Activated naive CD8-positive, alpha-beta T cell (primary cell): ENCODE data around the gene RPS6KA3.

ENCODE experiments used
- H3K27ac Mint-ChIP-seq: one replicate; pipeline ENCODE4 v1.8.0; 2021; ENCODE audit warnings: mixed read lengths
- H3K27me3 Mint-ChIP-seq: one replicate; pipeline ENCODE4 v1.8.0; 2021; ENCODE audit warnings: mixed read lengths
- H3K36me3 Mint-ChIP-seq: one replicate; pipeline ENCODE4 v1.8.0; 2021; ENCODE audit warnings: mixed read lengths
- H3K4me1 Mint-ChIP-seq: one replicate; pipeline ENCODE4 v1.8.0; 2021; ENCODE audit warnings: low read depth, mixed read lengths
- H3K4me3 Mint-ChIP-seq: one replicate; pipeline ENCODE4 v1.8.0; 2021; ENCODE audit warnings: mild to moderate bottlenecking, mixed read lengths
- H3K9me3 Mint-ChIP-seq: one replicate; pipeline ENCODE4 v1.8.0; 2021; ENCODE audit warnings: low read depth, mixed read lengths

The RPS6KA3 gene

GRCh38 chrX:20248592-20249192, 18.0 kb downstream of the RPS6KA3 start:
- Mint-ChIP-seq H3K9me3 (no peaks in the 10 kb centered on the region), H3K4me1 (peaks cover 39% of the 10 kb centered on the region), H3K36me3 (no peaks in the 10 kb centered on the region), H3K27me3 (no peaks in the 10 kb centered on the region), H3K4me3 (no peak overlapping the region), H3K27ac (peak overlapping the region; percentile 79)

GRCh38 chrX:20244931-20245330, 21.8 kb downstream of the RPS6KA3 start:
- Mint-ChIP-seq H3K4me1 (peaks cover 37% of the 10 kb centered on the region), H3K9me3 (no peaks in the 10 kb centered on the region), H3K27me3 (no peaks in the 10 kb centered on the region), H3K36me3 (peaks cover 2% of the 10 kb centered on the region), H3K4me3 (no peak overlapping the region), H3K27ac (no peak overlapping the region)

DNA sequence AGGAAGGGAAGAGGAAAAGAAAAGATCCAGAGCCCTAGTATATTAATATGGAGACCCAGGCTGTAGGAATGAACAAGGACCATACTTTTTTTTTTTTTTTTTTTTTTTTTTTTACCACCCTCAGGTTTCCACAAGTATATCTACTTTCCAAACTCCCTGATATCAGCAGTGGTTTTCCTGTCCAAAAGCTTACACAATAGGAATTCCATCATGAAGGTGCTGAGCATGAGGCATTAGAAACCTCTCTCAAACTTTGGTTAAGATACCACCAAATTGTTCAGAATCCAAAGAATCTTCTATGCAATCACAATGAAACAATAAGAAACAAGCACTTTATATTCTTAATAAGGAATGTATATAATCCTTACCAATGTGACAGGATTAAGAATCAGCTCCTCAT, 26.5 kb downstream of the RPS6KA3 start:
- Mint-ChIP-seq H3K27me3 (no peaks in the 10 kb centered on the region), H3K4me3 (no peak overlapping the region), H3K9me3 (no peaks in the 10 kb centered on the region), H3K36me3 (peaks cover 14% of the 10 kb centered on the region), H3K27ac (no peak overlapping the region), H3K4me1 (peaks cover 43% of the 10 kb centered on the region)

DNA sequence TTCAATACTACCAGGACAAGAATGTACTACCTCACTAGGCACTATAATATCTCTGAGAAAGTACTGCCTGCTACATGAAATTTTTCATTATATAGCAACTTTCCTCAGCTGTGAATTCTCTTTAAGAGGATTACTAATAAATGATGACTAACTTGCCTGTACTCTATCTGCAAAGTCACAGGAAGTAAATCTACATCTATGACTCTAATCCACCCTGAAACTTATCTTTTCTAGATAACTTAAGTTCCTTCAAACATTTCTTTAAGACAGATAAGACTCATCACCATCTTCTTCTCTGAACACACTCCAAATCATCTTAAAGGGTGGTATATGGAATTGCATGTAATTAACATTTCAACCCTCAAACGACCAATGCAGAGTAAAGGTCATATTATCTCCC, 28.8 kb downstream of the RPS6KA3 start:
- peak overlapping the region; percentile 72 for H3K27ac Mint-ChIP-seq
- peak overlapping the region; percentile 23 for H3K4me3 Mint-ChIP-seq
- no peaks in the 10 kb centered on the region for H3K9me3 Mint-ChIP-seq
- no peaks in the 10 kb centered on the region for H3K27me3 Mint-ChIP-seq
- H3K36me3 Mint-ChIP-seq, result peaks cover 16% of the 10 kb centered on the region
- H3K4me1 Mint-ChIP-seq, result peaks cover 47% of the 10 kb centered on the region

- peaks cover 38% of the 10 kb centered on the region for H3K4me1 Mint-ChIP-seq
- H3K4me3 Mint-ChIP-seq, result no peak overlapping the region
- H3K27ac Mint-ChIP-seq, result no peak overlapping the region
- H3K36me3 Mint-ChIP-seq, result peaks cover 16% of the 10 kb centered on the region
- H3K27me3 Mint-ChIP-seq, result no peaks in the 10 kb centered on the region
- H3K9me3 Mint-ChIP-seq, result no peaks in the 10 kb centered on the region
Observed at GRCh38 chrX:20235755-20236154, 31.0 kb downstream of the RPS6KA3 start.

DNA sequence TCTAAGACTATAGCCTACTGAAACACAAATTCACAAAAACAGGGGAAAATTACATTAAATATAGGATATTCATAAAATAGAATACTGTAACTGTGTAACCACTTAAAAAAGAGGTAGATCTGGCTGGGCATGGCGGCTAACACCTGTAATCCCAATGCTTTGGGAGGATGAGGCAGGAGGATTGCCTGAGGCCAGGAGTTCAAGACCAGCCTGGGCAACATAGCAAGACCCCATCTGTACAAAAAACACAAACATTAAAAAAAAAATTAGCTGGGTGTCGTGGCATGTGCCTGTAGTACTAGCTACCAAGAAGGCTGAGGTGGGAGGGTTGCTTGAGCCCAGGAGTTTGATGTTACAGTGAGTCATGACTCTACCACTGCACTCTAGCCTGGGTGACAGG, 33.4 kb downstream of the RPS6KA3 start:
- H3K27me3 Mint-ChIP-seq, result no peaks in the 10 kb centered on the region
- H3K27ac Mint-ChIP-seq, result no peak overlapping the region
- no peaks in the 10 kb centered on the region for H3K9me3 Mint-ChIP-seq
- H3K36me3 Mint-ChIP-seq, result peaks cover 22% of the 10 kb centered on the region
- peaks cover 37% of the 10 kb centered on the region for H3K4me1 Mint-ChIP-seq
- H3K4me3 Mint-ChIP-seq, result no peak overlapping the region

GRCh38 chrX:20231598-20231997, 35.1 kb downstream of the RPS6KA3 start:
- Mint-ChIP-seq H3K4me1 (peaks cover 33% of the 10 kb centered on the region), H3K27ac (no peak overlapping the region), H3K36me3 (peaks cover 17% of the 10 kb centered on the region), H3K27me3 (no peaks in the 10 kb centered on the region), H3K9me3 (no peaks in the 10 kb centered on the region), H3K4me3 (no peak overlapping the region)

DNA sequence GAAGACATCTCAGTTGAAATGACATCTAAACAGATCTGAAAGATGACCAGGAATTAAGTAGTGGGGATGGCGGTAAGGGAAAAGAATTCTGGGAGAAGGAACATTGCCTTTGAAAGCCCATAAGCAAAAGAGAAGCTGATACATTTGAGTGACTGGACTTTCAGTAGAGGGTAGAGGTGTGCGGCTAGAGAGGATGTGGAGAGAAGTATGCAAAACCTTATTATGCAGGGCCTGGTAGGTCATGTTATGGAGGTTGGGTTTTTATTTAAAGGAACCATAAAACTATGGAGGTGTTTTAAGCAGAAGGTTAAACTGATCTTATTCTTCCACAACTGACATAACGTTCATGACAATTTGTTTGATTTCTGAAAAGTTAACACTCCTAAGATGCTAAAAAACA, 36.3 kb downstream of the RPS6KA3 start:
- Mint-ChIP-seq H3K27ac (no peak overlapping the region), H3K36me3 (peaks cover 14% of the 10 kb centered on the region), H3K27me3 (no peaks in the 10 kb centered on the region), H3K4me3 (no peak overlapping the region), H3K9me3 (no peaks in the 10 kb centered on the region), H3K4me1 (peaks cover 38% of the 10 kb centered on the region)

GRCh38 chrX:20229155-20229554, 37.6 kb downstream of the RPS6KA3 start:
- Mint-ChIP-seq H3K27ac (no peak overlapping the region), H3K9me3 (no peaks in the 10 kb centered on the region), H3K4me1 (peaks cover 45% of the 10 kb centered on the region), H3K36me3 (peaks cover 15% of the 10 kb centered on the region), H3K4me3 (no peak overlapping the region), H3K27me3 (no peaks in the 10 kb centered on the region)

DNA sequence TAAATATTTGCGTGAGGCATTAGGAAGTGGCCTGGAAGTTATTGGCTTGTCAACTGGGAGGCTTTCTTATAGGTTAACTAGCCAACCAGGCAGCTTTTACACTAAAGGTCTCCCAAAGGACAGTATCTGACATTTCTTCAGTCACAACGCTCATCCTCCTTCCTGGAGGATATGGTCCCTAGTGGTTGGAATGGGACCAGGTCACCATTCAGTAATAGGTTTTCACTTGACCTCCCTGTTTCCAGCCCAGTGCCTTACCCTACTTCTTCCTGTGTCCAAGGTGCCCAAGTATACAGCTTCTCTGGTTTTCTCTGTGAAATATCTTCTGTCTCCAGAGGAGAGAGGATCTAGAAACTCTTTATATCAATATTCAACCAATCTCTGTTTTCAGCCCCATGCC, 38.5 kb downstream of the RPS6KA3 start:
- no peaks in the 10 kb centered on the region for H3K9me3 Mint-ChIP-seq
- peaks cover 46% of the 10 kb centered on the region for H3K4me1 Mint-ChIP-seq
- no peak overlapping the region for H3K4me3 Mint-ChIP-seq
- no peaks in the 10 kb centered on the region for H3K27me3 Mint-ChIP-seq
- H3K36me3 Mint-ChIP-seq, result peaks cover 15% of the 10 kb centered on the region
- H3K27ac Mint-ChIP-seq, result no peak overlapping the region

GRCh38 chrX:20227116-20227515, 39.6 kb downstream of the RPS6KA3 start:
- H3K4me3 Mint-ChIP-seq, result no peak overlapping the region
- H3K27me3 Mint-ChIP-seq, result no peaks in the 10 kb centered on the region
- peaks cover 51% of the 10 kb centered on the region for H3K4me1 Mint-ChIP-seq
- peaks cover 15% of the 10 kb centered on the region for H3K36me3 Mint-ChIP-seq
- H3K27ac Mint-ChIP-seq, result no peak overlapping the region
- no peaks in the 10 kb centered on the region for H3K9me3 Mint-ChIP-seq

DNA sequence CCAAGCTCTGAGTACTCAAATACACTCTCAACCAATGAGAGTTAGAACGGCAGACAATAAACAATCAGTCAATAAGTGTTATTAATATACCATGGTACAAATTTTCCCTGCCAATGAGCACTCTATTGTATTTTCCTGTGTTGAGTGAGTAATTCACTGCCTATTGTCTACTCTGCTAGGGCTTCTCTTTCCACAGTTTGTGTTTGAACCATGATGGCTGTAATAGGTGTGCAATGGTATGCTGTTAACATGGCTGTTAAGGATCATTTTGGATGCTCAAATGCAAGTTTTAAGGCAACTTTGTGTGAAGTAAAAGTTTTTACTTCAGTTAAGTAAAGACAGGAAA, 41.2 kb downstream of the RPS6KA3 start:
- Mint-ChIP-seq H3K9me3 (no peaks in the 10 kb centered on the region), H3K4me3 (no peak overlapping the region), H3K4me1 (peaks cover 54% of the 10 kb centered on the region), H3K27ac (peak overlapping the region; percentile 28), H3K27me3 (no peaks in the 10 kb centered on the region), H3K36me3 (peaks cover 17% of the 10 kb centered on the region)

- Mint-ChIP-seq H3K4me3 (peak overlapping the region; percentile 43), H3K9me3 (no peaks in the 10 kb centered on the region), H3K4me1 (peaks cover 53% of the 10 kb centered on the region), H3K27ac (peak overlapping the region; percentile 81), H3K27me3 (no peaks in the 10 kb centered on the region), H3K36me3 (peaks cover 12% of the 10 kb centered on the region)
Observed at GRCh38 chrX:20224814-20225487, 41.8 kb downstream of the RPS6KA3 start.

GRCh38 chrX:20221902-20222301, 44.8 kb downstream of the RPS6KA3 start:
- Mint-ChIP-seq H3K36me3 (peaks cover 9% of the 10 kb centered on the region), H3K4me3 (no peak overlapping the region), H3K9me3 (no peaks in the 10 kb centered on the region), H3K27ac (no peak overlapping the region), H3K4me1 (peaks cover 68% of the 10 kb centered on the region), H3K27me3 (no peaks in the 10 kb centered on the region)

GRCh38 chrX:20218836-20219505, 47.7 kb downstream of the RPS6KA3 start:
- Mint-ChIP-seq H3K4me1 (peaks cover 63% of the 10 kb centered on the region), H3K27ac (peak overlapping the region; percentile 6), H3K36me3 (peaks cover 4% of the 10 kb centered on the region), H3K4me3 (no peak overlapping the region), H3K27me3 (no peaks in the 10 kb centered on the region), H3K9me3 (no peaks in the 10 kb centered on the region)
